ENCODE results near the gene DKK2. TPM values are rescaled to one million over a fixed set of nuclear protein-coding genes. Genes with fewer than 3 reads are reported as not detected.
"Not testable (repeated sequence)": the region's sequence is repeated elsewhere in the genome, so short reads cannot be mapped to it uniquely, and the experiment has no call there.

DKK2 gene
- total RNA-seq, 1 donor from 2014 or later, result not detected

DNA sequence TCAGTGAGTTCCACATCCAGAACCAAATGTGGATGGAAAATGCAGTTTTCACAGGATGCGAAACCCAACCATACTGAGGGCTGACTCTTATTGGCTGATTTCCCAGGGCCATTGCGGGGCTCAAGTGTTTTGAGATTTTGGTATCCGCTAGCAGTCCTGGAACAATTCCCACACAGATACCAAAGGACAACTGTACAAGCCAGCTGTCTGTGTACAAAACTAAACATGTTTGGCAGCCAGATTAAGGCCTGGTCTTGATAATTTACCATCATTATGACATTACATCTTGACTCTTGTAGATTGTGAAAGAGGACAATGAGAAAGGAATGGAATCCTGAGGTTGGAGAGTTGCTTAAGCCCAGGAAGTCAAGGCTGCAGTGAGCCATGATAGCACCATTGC, 121.9 kb downstream of the DKK2 start:
- Mint-ChIP-seq H3K4me1 (no peaks in the 10 kb centered on the region), H3K36me3 (ENCODE audit: low read depth) (no peaks in the 10 kb centered on the region), H3K4me3 (no peak overlapping the region), H3K9me3 (no peaks in the 10 kb centered on the region), H3K27me3 (no peaks in the 10 kb centered on the region), H3K27ac (no peak overlapping the region)
- intact Hi-C loops (cut with micrococcal nuclease), result no loop called here
- no peak for DNase-seq

DNA sequence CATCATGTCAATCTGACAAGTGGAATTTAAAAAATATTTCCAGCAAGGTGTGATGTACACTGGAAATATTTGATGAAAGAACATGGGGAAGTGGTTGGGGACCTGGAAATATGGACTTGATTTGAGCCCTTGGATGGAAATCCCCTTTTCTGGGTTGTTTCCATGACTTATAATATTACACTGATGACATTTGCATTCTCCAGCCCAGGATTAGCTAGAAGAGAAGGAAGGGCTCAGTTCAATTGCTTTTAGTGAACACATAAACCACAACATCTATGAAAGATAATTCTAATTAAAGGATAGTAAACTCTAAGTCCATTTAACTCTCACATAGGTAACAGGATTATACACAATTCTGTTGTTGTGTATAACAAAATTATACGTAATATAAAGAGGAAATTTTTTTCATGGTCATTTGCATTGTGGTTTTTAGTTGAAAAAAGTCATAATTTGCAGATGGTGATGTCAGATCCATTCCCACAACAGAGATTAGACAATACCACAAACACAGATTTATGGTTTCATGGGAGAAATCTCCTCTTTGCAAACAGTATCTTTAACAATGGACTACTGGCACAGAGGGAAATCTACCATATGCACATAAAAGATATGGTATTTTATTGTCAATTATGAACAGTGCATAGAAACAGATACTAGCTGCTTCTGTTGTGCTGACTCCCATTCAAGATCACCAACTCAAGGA, 126.5 kb downstream of the DKK2 start:
- Mint-ChIP-seq H3K9me3 (no peaks in the 10 kb centered on the region), H3K27me3 (no peaks in the 10 kb centered on the region), H3K27ac (no peak overlapping the region), H3K4me3 (no peak overlapping the region), H3K4me1 (no peaks in the 10 kb centered on the region), H3K36me3 (ENCODE audit: low read depth) (no peaks in the 10 kb centered on the region)
- intact Hi-C loops (cut with micrococcal nuclease), result no loop called here
- no peak for DNase-seq

DNA sequence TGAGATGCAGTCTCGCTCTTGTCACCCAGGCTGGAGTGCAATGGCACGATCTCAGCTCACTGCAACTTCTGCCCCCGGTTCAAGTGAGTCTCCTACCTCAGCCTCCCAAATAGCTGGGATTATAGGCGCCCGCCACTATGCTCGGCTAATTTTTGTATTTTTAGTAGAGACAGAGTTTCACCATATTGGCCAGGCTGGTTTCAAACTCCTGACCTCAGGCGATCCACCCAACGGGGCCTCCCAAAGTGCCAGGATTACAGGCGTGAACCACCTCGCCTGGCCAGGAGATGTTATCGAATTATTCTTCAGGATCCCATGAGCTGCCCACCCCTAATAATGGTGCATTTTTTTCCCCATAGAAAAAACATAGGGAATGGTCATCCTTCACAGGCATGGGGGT, 128.1 kb downstream of the DKK2 start:
- intact Hi-C loops (cut with micrococcal nuclease); H3K9me3 Mint-ChIP-seq; H3K4me1 Mint-ChIP-seq; H3K27me3 Mint-ChIP-seq; H3K4me3 Mint-ChIP-seq; DNase-seq; H3K36me3 Mint-ChIP-seq (ENCODE audit: low read depth); H3K27ac Mint-ChIP-seq: not testable (repeated sequence)

DNA sequence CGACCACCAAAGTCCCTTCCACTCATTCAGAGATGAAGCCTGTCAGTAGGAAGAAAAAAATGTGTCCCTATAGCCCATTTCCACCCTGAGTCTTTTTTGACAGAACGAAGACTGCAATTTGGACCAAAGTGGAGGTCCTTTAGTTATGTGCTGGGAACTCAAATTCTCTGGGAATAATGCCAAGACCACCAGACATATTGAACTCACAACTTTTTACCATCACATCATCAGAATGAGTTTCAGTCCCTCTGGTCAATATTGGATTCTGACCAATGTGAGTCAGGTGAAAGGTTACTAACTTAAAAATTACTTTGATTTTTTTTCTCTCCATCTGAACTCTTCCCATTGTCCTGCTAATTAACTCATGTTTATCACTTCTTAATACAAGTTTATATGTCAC, 128.9 kb downstream of the DKK2 start:
- no peak for DNase-seq
- H3K9me3 Mint-ChIP-seq, result no peaks in the 10 kb centered on the region
- H3K27me3 Mint-ChIP-seq, result no peaks in the 10 kb centered on the region
- intact Hi-C loops (cut with micrococcal nuclease), result no loop called here
- H3K36me3 Mint-ChIP-seq (ENCODE audit: low read depth), result no peaks in the 10 kb centered on the region
- no peak overlapping the region for H3K4me3 Mint-ChIP-seq
- H3K4me1 Mint-ChIP-seq, result no peaks in the 10 kb centered on the region
- no peak overlapping the region for H3K27ac Mint-ChIP-seq

DNA sequence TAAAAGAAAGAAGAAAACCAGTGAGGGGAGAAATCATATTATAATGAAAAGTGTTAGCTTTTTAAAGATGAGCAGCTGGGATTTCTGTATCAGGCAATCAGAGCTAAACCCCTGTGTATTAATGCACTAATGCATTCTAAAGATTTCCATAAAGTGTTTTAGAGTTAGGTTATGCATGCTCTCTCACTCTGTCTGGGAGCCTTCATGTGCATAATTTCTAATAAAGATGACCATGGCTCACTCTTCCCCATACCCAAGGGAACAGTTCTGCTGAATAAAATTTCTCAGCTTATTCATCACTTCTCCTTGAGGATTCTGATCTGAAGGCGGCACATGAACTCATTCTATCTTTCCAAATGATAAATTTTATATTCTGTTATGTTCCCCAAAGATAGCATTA, 129.4 kb downstream of the DKK2 start:
- no peak overlapping the region for H3K27ac Mint-ChIP-seq
- no peaks in the 10 kb centered on the region for H3K4me1 Mint-ChIP-seq
- no peaks in the 10 kb centered on the region for H3K9me3 Mint-ChIP-seq
- no peaks in the 10 kb centered on the region for H3K36me3 Mint-ChIP-seq (ENCODE audit: low read depth)
- DNase-seq, result no peak
- no peak overlapping the region for H3K4me3 Mint-ChIP-seq
- intact Hi-C loops (cut with micrococcal nuclease), result no loop called here
- no peaks in the 10 kb centered on the region for H3K27me3 Mint-ChIP-seq

DNA sequence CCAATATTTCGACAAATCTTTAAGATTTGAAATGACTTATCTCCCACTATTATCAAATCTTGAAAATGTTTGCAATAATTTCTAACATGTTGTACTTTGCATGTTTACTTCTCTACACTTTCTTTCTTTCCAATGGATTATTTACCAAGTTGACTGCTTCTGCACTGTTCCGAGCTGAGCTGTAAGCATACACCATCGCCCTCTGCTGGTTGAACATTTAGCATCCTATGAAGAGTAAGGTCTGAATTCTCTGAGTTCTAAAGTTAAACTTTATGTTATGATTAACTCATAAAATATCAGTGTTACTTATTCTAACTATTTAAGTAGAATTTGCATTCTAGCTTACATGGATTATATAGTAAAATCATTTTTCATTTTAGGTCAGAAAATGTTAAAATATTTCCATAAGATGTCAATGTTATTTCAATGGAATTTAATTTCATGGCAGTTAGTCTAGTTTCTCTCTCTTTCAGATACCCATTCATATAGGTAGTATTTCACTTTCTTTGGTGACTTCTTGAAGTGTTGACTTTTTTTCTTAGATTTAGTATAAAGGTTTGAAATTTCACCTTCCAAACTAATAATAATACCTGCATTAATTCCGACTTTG, 137.4 kb downstream of the DKK2 start:
- peak; percentile 70 for DNase-seq
- Mint-ChIP-seq H3K4me3 (no peak overlapping the region), H3K9me3 (no peaks in the 10 kb centered on the region), H3K4me1 (no peaks in the 10 kb centered on the region), H3K36me3 (ENCODE audit: low read depth) (no peaks in the 10 kb centered on the region), H3K27me3 (no peaks in the 10 kb centered on the region), H3K27ac (no peak overlapping the region)
- intact Hi-C loops (cut with micrococcal nuclease), result loop anchor here (2.0 to 5.0 kb wide), 2 partner anchors 531 to 632 kb away; partner anchors contain the start of gene GIMD1

DNA sequence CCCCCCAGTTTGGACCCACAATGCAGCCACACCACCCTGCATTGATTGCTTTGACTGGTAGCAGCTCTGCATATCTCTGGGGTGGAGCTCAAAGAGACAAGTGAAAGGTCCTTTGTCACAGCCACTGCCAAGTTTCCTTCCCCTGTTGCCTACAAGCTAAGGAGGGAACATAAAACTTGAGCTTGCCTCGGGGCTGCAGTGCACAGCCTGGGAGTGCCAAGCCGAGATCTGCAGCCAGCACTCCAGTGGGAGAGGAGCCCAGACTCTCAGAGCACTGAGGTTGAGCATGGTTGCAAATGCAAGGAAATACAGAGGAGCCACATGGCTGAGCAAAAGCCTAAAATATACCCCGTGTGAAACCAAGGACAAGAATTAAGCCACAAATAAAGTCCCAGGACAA, 142.2 kb downstream of the DKK2 start:
- H3K4me3 Mint-ChIP-seq, result no peak overlapping the region
- no peaks in the 10 kb centered on the region for H3K4me1 Mint-ChIP-seq
- intact Hi-C loops (cut with micrococcal nuclease), result no loop called here
- H3K27ac Mint-ChIP-seq, result no peak overlapping the region
- H3K36me3 Mint-ChIP-seq (ENCODE audit: low read depth), result no peaks in the 10 kb centered on the region
- no peaks in the 10 kb centered on the region for H3K27me3 Mint-ChIP-seq
- H3K9me3 Mint-ChIP-seq, result no peaks in the 10 kb centered on the region
- DNase-seq, result no peak

DNA sequence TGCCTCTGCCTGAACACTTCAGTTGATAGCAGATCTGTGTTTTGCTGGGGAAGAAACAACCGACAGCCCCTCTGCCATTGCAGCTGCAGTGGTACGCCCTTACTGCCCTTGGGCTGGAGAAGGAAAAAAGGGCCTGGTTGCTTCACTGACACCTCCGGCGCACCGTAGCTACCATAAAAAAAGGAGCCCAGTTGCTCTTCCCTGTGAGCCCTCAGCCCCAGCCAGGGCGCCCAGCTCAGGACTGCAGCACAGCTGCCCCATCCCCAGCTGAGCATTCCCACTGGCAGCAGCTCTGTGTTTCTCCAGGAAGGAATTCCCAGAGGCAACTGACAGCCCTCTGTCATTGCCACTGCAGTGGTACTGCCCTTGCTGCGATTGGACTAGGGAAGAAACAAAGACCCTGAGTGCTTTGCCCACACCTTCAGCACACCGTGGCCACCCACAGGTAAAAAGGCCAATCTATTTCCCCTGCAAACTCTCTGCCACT, 142.7 kb downstream of the DKK2 start:
- H3K4me1 Mint-ChIP-seq, result no peaks in the 10 kb centered on the region
- no peaks in the 10 kb centered on the region for H3K9me3 Mint-ChIP-seq
- H3K27ac Mint-ChIP-seq, result no peak overlapping the region
- H3K36me3 Mint-ChIP-seq (ENCODE audit: low read depth), result no peaks in the 10 kb centered on the region
- DNase-seq, result no peak
- intact Hi-C loops (cut with micrococcal nuclease), result no loop called here
- no peaks in the 10 kb centered on the region for H3K27me3 Mint-ChIP-seq
- no peak overlapping the region for H3K4me3 Mint-ChIP-seq

DNA sequence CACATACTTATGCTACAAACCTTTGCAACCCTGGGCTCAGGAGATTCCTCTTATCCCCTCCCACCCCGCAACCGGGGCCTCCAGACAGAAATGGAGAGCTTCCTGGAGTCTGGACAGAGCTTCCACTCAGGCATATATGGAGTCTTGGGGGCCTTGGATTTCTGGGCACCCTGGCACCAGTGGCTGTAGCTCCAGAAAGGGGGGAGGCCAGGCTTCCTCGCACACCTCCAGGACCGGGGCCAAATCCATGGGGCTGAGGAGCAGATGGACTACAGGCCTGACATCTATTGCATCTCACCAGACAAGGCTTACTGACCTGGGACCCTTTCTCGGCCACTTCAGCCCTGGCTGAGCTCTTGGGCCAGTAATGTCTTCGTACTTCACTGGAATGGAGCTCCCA, 143.3 kb downstream of the DKK2 start:
- intact Hi-C loops (cut with micrococcal nuclease), result no loop called here
- Mint-ChIP-seq H3K36me3 (ENCODE audit: low read depth) (no peaks in the 10 kb centered on the region), H3K9me3 (no peaks in the 10 kb centered on the region)

DNA sequence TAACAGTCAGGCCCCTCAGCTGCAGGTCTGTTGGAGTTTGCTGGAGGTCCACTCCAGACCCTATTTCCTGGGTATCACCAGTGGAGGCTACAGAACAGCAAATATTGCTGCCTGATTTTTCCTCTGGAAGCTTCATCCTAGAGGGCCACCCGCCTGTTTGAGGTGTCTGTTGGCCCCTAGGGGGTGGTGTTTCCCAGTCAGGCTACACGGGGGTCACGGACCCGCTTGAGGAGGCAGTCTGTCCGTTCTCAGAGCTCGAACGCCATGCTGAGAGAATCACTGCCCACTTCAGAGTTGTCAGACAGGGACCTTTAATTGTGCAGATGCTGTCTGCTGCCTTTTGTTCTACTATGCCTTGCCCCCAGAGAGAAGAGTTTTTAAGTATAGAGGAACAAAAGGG, 160.8 kb downstream of the DKK2 start:
- DNase-seq, result no peak
- Mint-ChIP-seq H3K4me1 (no peaks in the 10 kb centered on the region), H3K27ac (no peak overlapping the region), H3K4me3 (no peak overlapping the region), H3K9me3 (no peaks in the 10 kb centered on the region), H3K36me3 (ENCODE audit: low read depth) (no peaks in the 10 kb centered on the region), H3K27me3 (no peaks in the 10 kb centered on the region)
- intact Hi-C loops (cut with micrococcal nuclease), result no loop called here

More for the DNA sequence above, 143.3 kb downstream of the DKK2 start:
- Mint-ChIP-seq H3K4me1 (no peaks in the 10 kb centered on the region), H3K27ac (no peak overlapping the region), H3K4me3 (no peak overlapping the region), H3K27me3 (no peaks in the 10 kb centered on the region)
- no peak for DNase-seq
